GM18909 (cell line): ENCODE data around the gene TSPY1.
"Not testable (repeated sequence)": the region's sequence is repeated elsewhere in the genome, so short reads cannot be mapped to it uniquely, and the experiment has no call there.

Source experiments
- ATAC-seq: cut with Tn5 transposase; IDR thresholded peaks from one replicate; pipeline ENCODE4 v1.9.1; 2021; ENCODE audit warnings: mild to moderate bottlenecking; ENCODE audit not compliant: unreplicated experiment, poor library complexity

Gene TSPY1, protein sequence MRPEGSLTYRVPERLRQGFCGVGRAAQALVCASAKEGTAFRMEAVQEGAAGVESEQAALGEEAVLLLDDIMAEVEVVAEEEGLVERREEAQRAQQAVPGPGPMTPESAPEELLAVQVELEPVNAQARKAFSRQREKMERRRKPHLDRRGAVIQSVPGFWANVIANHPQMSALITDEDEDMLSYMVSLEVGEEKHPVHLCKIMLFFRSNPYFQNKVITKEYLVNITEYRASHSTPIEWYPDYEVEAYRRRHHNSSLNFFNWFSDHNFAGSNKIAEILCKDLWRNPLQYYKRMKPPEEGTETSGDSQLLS

DNA sequence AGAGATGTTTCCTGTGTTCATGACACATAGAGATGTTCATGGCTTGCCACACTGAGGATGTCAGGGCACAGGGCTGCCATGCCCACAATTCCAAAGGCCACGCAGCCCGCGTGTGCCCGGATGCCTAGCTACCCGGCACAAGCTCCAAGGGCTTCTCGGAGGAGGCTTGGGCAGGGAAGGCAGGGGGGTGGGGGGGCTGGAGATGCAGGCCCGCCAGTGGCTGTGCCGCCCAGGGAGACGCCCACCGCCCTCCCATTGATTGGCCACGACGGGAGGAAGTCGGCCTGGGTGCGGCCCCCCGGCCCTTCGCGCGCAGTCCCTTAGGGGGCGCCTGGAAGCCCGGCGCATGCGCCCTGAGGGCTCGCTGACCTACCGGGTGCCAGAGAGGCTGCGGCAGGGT lies at the start of gene TSPY1:
Gene TSPY1, plus strand, starts transcription at position 301 of the 400 bp plus-strand sequence. Its CDS starts 46 bp downstream, at position 347.
- ATAC-seq, result not testable (repeated sequence)

DNA sequence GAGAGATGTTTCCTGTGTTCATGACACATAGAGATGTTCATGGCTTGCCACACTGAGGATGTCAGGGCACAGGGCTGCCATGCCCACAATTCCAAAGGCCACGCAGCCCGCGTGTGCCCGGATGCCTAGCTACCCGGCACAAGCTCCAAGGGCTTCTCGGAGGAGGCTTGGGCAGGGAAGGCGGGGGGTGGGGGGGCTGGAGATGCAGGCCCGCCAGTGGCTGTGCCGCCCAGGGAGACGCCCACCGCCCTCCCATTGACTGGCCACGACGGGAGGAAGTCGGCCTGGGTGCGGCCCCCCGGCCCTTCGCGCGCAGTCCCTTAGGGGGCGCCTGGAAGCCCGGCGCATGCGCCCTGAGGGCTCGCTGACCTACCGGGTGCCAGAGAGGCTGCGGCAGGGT lies 20.2 kb downstream of the TSPY1 start, which contains the start of gene TSPY9:
Gene TSPY9, plus strand, starts transcription at position 301 of the 400 bp plus-strand sequence. Its CDS starts 46 bp downstream, at position 347.
- ATAC-seq, result not testable (repeated sequence)

DNA sequence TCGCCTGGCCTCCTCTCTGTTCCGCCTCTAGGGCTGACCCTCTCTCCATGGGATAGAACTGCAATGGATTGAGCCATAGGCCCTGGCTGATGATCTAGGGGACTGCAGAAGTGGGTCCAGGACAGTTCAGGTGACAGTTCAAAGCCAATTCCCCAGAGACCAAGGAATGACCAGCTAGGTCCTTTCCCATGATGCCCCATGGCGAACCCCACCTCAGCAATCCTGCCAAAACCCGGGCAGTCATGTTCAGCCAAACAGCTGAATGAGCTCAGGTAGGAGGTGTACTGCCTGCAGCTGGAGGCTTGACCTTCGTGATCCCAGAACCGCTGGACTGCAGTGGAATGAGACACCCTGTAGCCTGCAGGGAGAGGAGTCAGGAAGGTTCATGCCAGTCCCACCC lies 37.6 kb downstream of the TSPY1 start:
- ATAC-seq, result not testable (repeated sequence)

DNA sequence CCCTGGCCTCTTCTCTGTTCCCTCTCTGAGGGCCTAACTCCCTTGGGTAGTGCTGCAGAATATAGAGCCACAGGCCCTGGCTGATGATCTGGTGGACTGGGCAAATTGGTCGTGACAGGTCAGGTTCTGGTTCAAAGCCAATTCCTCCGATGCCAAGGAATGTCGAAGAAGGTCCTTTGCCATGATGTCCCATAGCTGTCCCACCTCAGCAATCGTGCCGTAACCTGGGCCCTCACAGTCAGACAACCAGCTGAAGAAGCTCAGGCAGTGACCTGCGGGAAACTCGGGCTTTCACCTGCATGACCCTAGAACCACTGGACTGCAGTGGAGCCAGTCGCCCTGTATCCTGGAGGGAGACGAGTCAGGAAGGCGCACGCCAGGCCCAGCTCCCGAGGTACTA lies 49.5 kb downstream of the TSPY1 start:
- ATAC-seq, result not testable (repeated sequence)
